ENCODE measurements around the gene LONP2.
A peak's percentile ranks its signal among the peaks of the same experiment; 100 is the strongest.
"Not testable (repeated sequence)": the region's sequence is repeated elsewhere in the genome, so short reads cannot be mapped to it uniquely, and the experiment has no call there.

The LONP2 gene

DNA sequence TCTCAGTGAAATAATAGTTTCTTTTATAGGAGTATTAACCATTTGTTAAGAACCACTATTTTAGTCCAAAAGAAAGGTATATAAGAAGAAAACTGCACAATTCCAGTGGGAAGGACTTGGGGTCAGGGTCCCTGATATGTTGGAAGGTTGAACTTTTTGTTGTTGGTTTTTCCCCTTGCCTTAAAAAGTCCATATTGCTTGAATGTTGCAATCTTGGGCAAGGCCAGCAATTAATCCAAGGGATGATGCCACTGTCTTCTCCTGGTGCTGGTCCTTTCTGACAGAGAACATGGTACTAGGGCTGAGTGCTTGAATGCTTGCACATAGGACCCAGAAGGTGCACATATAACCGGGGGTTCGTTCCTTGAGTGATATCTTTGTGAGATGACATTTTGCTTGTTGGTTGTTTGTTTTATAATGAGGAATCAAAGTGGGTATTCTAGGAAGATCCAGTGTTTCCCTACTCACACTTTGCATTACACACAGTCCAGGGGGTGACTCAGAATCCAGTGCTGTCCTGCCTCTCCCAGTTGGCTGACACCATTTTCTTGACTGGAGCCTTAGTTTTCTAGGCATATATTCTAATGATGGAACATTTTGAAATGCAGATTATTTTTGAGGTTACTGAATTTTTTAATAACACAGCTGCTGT, 86.2 kb downstream of the LONP2 start:
- peak in 1 of 10 donors; percentile 73 for DNase-seq
- intact Hi-C loops (cut with DNase I), result no loop called here

DNA sequence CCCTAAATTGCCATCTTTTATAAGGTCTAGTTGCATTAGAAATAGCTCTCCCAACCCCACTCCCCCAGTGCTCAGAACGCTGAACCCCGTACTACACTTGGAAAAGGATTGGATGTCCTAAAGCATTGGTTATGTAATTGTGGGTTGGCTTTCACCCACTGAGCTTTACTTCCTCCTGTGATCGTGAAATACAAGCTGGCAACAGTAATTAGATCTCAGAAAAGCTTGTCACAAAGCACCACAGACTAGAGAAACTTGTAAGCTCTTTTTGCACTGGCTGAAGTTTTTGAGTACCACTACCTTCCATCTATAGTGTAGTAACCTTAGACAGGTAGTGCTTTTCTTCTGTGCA, 86.7 kb downstream of the LONP2 start:
- intact Hi-C loops (cut with DNase I), result no loop called here

DNA sequence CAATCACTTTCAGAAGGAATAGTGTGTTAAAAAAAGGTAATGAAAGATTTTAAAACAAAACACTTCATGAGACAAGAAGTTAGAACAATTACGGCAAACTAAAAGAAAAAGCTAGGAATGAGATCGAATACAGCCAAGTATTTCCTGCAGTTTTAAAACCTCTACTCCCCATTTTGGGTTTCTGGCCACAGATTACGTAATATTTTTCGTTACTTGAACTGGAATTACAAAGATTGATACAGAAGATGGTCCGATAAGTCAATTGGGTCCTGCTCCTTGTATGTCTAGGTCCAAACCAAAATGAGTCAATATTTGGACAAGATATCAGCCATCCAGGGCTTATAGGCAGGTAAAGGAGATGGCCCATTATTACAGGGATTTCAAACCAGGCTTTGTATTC, 88.9 kb downstream of the LONP2 start:
- intact Hi-C loops (cut with DNase I), result no loop called here
- no peak for DNase-seq

More for the DNA sequence above, 86.7 kb downstream of the LONP2 start:
- DNase-seq, result no peak

- DNase-seq, result peak in 2 of 10 donors; percentile 21 to 71
- intact Hi-C loops (cut with DNase I), result no loop called here
Measured at GRCh38 chr16:48334325-48334724, 90.2 kb downstream of the LONP2 start.

- no peak for DNase-seq
Measured at GRCh38 chr16:48335961-48336360, 91.9 kb downstream of the LONP2 start.

GRCh38 chr16:48340054-48340453, 96.0 kb downstream of the LONP2 start:
- intact Hi-C loops (cut with DNase I), result no loop called here
- DNase-seq, result no peak

More at GRCh38 chr16:48335961-48336360, 91.9 kb downstream of the LONP2 start:
- intact Hi-C loops (cut with DNase I), result no loop called here

GRCh38 chr16:48342591-48342990, 98.5 kb downstream of the LONP2 start:
- no peak for DNase-seq
- intact Hi-C loops (cut with DNase I), result no loop called here

- intact Hi-C loops (cut with DNase I), result no loop called here
- DNase-seq, result peak in 2 of 10 donors; percentile 75 to 77
Measured at GRCh38 chr16:48347191-48347865, 103.2 kb downstream of the LONP2 start.

GRCh38 chr16:48347980-48348379, 103.9 kb downstream of the LONP2 start:
- intact Hi-C loops (cut with DNase I), result no loop called here
- peak in 7 of 10 donors; percentile 31 to 92 (median 52) for DNase-seq

DNA sequence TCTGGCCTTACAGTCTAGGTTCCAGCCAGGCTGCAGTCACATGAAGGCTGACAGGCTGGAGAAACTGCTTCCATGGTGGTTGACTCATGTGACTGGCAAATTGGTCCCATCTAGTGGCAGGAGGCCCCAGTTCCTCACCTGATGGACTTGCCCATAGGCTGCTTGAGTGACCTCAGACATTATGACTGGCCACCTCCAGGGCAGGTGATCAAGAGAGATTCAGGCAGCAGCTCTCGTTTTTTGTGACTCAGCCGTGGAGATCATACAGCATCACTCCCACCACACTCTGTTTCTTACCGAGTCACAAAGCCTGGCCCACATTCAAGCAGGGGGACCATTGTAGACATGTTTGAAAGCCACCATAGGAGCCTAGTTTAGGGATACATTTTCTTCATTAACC, 106.6 kb downstream of the LONP2 start:
- peak in 2 of 10 donors; percentile 39 to 66 for DNase-seq
- intact Hi-C loops (cut with DNase I), result loop anchor here (5.0 kb wide), 1 partner anchor 272 kb away; no protein-coding TSS in a partner anchor

DNA sequence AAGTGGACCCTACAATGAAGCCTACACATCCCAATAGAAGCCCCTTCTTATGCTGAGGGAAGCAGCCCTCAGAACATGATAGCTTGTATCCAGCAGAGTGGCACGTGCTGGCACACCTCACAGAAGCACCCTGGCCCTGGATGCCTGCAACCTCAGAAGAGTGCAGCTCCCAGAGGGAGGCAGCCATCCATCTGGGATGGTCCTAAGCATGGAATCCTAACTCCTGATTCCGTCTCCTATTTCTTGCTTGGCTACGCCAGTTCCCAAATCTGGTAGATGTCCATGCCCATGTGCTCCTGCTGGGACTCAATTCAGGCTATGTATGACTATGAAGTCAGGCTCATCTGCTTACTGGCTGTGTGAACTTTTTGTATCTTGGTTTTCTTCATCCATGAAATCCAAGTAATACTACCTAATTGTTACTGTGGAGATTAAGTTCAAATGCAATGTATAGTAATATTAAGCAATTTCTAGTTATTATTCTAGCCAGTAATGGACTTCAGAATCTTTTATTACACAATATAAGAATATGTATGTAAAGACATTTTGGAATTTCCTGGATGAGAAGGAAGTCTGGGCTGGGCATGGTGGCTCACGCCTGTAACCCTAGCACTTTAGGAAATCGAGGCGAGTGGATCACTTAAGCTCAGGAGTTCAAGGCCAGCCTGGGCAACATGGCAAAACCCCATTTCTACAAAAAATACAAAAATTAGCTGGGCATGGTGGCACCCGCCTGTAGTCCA, 108.7 kb downstream of the LONP2 start:
- DNase-seq, result peak in 2 of 10 donors; percentile 13 to 75
- intact Hi-C loops (cut with DNase I), result loop anchor here (1.0 to 5.0 kb wide), 2 partner anchors 189 to 269 kb away; no protein-coding TSS in a partner anchor

DNA sequence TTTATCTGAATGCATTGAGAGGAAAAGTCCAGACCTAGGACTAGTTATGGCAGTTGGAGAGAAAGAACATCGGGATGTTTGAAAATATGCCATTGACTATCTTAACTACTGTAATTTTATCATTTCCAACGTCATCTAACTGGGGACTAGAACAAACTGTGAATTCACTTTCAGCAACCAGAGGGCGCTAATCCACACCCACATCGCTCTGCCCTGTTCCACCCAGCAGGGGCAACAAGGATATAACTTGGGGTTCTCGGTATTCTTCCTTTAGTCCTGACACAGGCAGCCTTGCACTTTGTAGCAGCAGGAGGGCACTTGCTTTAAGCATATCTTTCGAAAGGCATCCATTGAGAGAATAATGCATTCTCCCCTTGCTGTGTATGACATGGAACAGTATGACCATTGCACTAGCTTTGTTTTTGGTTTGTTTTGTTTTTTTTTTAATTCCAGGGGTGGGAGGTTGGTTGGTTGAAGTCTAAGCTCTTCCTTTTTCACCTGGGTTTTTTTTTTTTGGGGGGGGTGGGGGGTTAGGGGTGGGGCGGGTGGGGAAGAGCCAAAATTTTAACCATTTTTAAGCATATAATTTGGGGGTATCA, 109.6 kb downstream of the LONP2 start:
- peak in 4 of 10 donors; percentile 47 to 91 (median 64) for DNase-seq
- intact Hi-C loops (cut with DNase I), result loop anchor here (1.0 to 5.0 kb wide), 2 partner anchors 189 to 269 kb away; no protein-coding TSS in a partner anchor

GRCh38 chr16:48354385-48354784, 110.3 kb downstream of the LONP2 start:
- intact Hi-C loops (cut with DNase I), result loop anchor here (5.0 kb wide), 1 partner anchor 268 kb away; no protein-coding TSS in a partner anchor

DNA sequence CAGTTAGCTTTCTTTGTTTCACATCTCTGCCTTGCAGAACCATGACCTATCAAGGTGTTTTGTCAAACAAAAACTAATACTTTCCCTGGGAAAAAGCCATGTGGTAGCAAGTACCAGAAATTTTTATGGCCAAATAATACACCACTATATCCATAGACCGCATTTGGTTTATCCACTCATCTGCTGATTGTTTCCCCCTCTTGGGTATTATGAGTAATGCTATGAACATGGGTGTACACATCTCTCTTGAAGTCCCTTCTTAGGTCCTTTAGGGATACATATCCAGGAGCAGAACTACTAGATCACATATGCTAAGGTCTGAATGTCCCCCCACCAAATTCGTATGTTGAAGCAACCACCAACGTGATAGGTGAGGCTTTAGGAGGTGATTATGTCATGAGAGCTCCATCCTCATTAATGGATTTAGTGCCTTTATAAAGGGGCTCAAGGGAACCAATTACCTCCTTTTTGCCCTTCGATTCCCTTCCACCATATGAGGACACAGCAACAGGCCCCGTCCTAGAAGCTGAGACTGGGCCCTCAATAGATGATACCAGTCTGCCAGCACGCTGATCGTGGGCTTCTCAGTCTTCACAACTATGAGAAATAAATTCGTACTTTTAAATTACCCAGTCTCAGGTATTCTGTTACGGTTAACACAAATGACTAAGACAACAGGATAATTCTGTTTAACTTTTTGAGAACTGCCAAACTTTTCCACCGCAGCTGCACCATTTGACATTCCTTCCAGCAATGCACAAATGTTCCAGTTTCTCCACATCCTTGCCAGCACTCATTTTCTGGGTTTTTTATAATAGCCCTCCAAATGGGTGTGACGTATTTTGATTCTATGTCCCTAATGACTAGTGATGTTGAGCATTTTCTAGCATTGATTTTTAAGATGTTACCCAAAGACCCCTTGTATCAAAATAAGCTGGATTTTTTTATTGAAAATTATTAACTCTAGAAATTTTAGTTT, 111.1 kb downstream of the LONP2 start:
- intact Hi-C loops (cut with DNase I), result loop anchor here (5.0 kb wide), 1 partner anchor 267 kb away; no protein-coding TSS in a partner anchor
- peak in 1 of 10 donors; percentile 41 for DNase-seq

More at GRCh38 chr16:48354385-48354784, 110.3 kb downstream of the LONP2 start:
- not testable (repeated sequence) for DNase-seq

GRCh38 chr16:48356633-48357376, 112.7 kb downstream of the LONP2 start:
- DNase-seq, result no peak
- intact Hi-C loops (cut with DNase I), result no loop called here

DNA sequence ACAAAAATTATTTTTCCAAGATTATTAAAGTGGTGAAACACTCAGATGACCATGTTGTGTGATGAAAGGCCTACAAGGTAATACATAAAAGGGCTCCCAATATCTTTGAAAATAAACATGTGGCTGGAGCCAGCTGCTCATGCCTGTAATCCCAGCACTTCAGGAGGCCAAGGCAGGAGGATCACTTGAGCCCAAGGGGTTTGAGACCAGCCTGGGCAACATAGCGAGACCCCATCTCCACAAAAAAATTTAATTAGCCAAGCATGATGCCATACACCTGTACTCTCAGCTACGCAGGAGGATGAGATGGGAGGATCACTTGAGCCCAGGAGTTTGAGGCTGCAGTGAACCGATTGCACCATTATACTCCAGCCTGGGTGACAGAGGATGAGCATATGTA, 114.3 kb downstream of the LONP2 start:
- no peak for DNase-seq
- intact Hi-C loops (cut with DNase I), result no loop called here

GRCh38 chr16:48359983-48360382, 115.9 kb downstream of the LONP2 start:
- intact Hi-C loops (cut with DNase I), result loop anchor here (10.0 kb wide), 1 partner anchor 85 kb away; no protein-coding TSS in a partner anchor
- peak in 1 of 10 donors; percentile 14 for DNase-seq

DNA sequence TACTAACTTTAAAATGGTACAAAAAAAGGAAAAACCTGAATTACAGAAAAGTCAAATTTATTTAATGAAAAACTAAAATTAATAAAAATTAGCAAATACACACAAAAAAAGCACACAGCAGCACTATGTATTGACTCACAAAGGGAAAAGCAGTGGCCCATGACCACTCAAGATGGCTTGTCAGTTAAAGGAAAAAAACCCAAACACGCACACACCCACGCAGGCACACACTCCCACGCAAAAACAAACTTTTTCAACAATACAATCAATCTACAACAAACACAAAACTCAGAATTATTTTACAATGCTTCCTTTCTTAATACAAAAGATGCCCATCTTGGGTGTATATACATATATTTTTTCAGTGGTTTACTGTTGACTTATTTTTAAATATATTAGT, 116.9 kb downstream of the LONP2 start:
- intact Hi-C loops (cut with DNase I), result loop anchor here (10.0 kb wide), 1 partner anchor 86 kb away; no protein-coding TSS in a partner anchor
- no peak for DNase-seq

Data from posterior cingulate gyrus (tissue), 11 donors.